Measurements from ENCODE around the gene HSDL2.

The HSDL2 gene

DNA sequence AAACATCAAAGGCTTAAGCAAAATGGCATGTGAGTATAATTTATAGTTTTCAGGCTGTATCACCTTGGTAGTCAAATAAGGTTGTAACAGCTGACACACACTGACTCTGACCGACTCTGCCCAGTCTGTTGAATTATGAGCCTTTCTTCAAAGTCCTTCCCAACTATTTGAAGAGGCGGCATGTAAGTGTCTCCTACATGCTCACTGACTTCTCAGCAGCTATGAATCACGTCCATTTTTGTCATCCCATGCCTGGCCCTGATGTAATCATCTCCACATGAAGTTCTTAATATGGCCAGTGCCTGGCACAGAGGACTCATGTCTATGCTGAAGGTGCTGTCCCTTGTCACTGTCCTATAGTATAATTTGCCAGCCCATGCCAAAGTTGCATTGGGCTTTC is 41.3 kb upstream of the HSDL2 start:
- H3K9me3 ChIP-seq (replicated peaks in 1 of 2; ENCODE audit: control insufficient read depth in 2 of 2, insufficient read depth in 1 of 2, low read depth in 1 of 2, low read length in 2 of 2) = no peaks in the 10 kb centered on the region
- H3K4ac ChIP-seq (ENCODE audit: low read length) = no peak overlapping the region
- WGBS, 2 donors (ENCODE audit: extremely low coverage in 2 of 2, insufficient read length in 2 of 2, insufficient replicate concordance in 1 of 2) = no CpG with 5 or more reads among the region's 3 CpGs
- no peak overlapping the region for H3K23ac ChIP-seq (ENCODE audit: low read depth, low read length, poor library complexity)
- no peak overlapping the region for H3K18ac ChIP-seq (ENCODE audit: low read length)
- H3K27ac ChIP-seq (replicated peaks; ENCODE audit: low read length) = no peak overlapping the region
- H2BK15ac ChIP-seq (ENCODE audit: low read length) = no peak overlapping the region
- no peak overlapping the region for H3K14ac ChIP-seq (ENCODE audit: low read length)
- H3K36me3 ChIP-seq (replicated peaks in 1 of 2; ENCODE audit: control insufficient read depth in 2 of 2, insufficient read depth in 2 of 2, low read length in 2 of 2) = no peaks in the 10 kb centered on the region
- no peak overlapping the region for H2BK5ac ChIP-seq (ENCODE audit: low read length)
- no peak overlapping the region for H3K4me2 ChIP-seq (ENCODE audit: insufficient read depth, low read length, poor library complexity, severe bottlenecking)
- no peaks in the 10 kb centered on the region for H3K27me3 ChIP-seq (ENCODE audit: control insufficient read depth in 3 of 3, insufficient read depth in 3 of 3, low read depth in 1 of 3, low read length in 3 of 3)
- DNase-seq (ENCODE audit: low spot score) = no peak
- H2BK12ac ChIP-seq (ENCODE audit: low read length) = no peak overlapping the region
- no peak overlapping the region for H2AK5ac ChIP-seq (ENCODE audit: low read depth, low read length)
- no peak overlapping the region for H3K4me3 ChIP-seq (ENCODE audit: low read length in 2 of 2)
- H3K79me1 ChIP-seq (ENCODE audit: low read depth, low read length) = no peaks in the 10 kb centered on the region
- H3K4me1 ChIP-seq (ENCODE audit: control insufficient read depth in 2 of 2, insufficient read depth in 1 of 2, low read depth in 1 of 2, low read length in 2 of 2) = peaks cover 0 to 1% of the 10 kb centered on the region in 2 donors
- no peak overlapping the region for H2BK120ac ChIP-seq (ENCODE audit: low read depth, low read length)
- no peak overlapping the region for H4K8ac ChIP-seq (ENCODE audit: low read depth, low read length)
- no peak overlapping the region for H3K9ac ChIP-seq (ENCODE audit: low read depth, low read length, poor library complexity)
- H2AFZ ChIP-seq (ENCODE audit: low read length) = no peak overlapping the region
- no peak overlapping the region for H4K91ac ChIP-seq (ENCODE audit: low read depth, low read length, poor library complexity)

GRCh38 chr9:112339886-112340285 is 40.0 kb upstream of the HSDL2 start:
- H3K27me3 ChIP-seq (ENCODE audit: control insufficient read depth in 3 of 3, insufficient read depth in 3 of 3, low read depth in 1 of 3, low read length in 3 of 3) = no peaks in the 10 kb centered on the region
- H3K36me3 ChIP-seq (replicated peaks in 1 of 2; ENCODE audit: control insufficient read depth in 2 of 2, insufficient read depth in 2 of 2, low read length in 2 of 2) = no peaks in the 10 kb centered on the region
- no peak overlapping the region for H4K91ac ChIP-seq (ENCODE audit: low read depth, low read length, poor library complexity)
- H3K9me3 ChIP-seq (replicated peaks in 1 of 2; ENCODE audit: control insufficient read depth in 2 of 2, insufficient read depth in 1 of 2, low read depth in 1 of 2, low read length in 2 of 2) = no peaks in the 10 kb centered on the region
- H3K14ac ChIP-seq (ENCODE audit: low read length) = no peak overlapping the region
- no peak overlapping the region for H4K8ac ChIP-seq (ENCODE audit: low read depth, low read length)
- H3K4ac ChIP-seq (ENCODE audit: low read length) = no peak overlapping the region
- H3K79me1 ChIP-seq (ENCODE audit: low read depth, low read length) = no peaks in the 10 kb centered on the region
- H3K27ac ChIP-seq (replicated peaks; ENCODE audit: low read length) = no peak overlapping the region
- no peak overlapping the region for H3K4me3 ChIP-seq (ENCODE audit: low read length in 2 of 2)
- H2BK12ac ChIP-seq (ENCODE audit: low read length) = no peak overlapping the region
- no peak overlapping the region for H3K9ac ChIP-seq (ENCODE audit: low read depth, low read length, poor library complexity)
- no peak overlapping the region for H2BK5ac ChIP-seq (ENCODE audit: low read length)
- no peak overlapping the region for H2AK5ac ChIP-seq (ENCODE audit: low read depth, low read length)
- DNase-seq (ENCODE audit: low spot score) = no peak
- WGBS, 2 donors (ENCODE audit: extremely low coverage in 2 of 2, insufficient read length in 2 of 2, insufficient replicate concordance in 1 of 2) = no CpG with 5 or more reads among the region's 3 CpGs
- H3K23ac ChIP-seq (ENCODE audit: low read depth, low read length, poor library complexity) = no peak overlapping the region
- no peak overlapping the region for H3K18ac ChIP-seq (ENCODE audit: low read length)
- H3K4me2 ChIP-seq (ENCODE audit: insufficient read depth, low read length, poor library complexity, severe bottlenecking) = no peak overlapping the region
- no peaks in the 10 kb centered on the region for H3K4me1 ChIP-seq (ENCODE audit: control insufficient read depth in 2 of 2, insufficient read depth in 1 of 2, low read depth in 1 of 2, low read length in 2 of 2)
- no peak overlapping the region for H2AFZ ChIP-seq (ENCODE audit: low read length)
- H2BK15ac ChIP-seq (ENCODE audit: low read length) = no peak overlapping the region
- H2BK120ac ChIP-seq (ENCODE audit: low read depth, low read length) = no peak overlapping the region

DNA sequence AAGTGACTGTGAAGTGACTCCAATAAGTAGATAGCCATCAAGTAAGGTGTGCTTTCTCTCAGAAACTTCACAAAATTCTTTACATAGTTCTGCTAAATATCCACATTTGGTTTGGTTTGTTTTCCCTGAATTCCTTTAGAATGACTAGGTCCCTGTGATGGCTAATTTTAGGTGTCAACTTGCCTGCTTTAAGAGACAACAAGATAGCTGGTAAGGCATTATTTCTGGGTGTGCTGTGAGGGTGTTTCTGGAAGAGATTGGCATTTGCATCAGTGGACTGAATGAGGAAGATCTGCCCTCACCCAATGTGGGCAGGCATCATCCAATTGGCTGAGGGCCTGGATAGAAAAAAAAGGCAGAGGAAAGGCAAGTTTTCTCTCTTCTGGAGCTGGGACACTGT is 38.2 kb upstream of the HSDL2 start:
- H2AFZ ChIP-seq (ENCODE audit: low read length) = peak overlapping the region; percentile 1
- no peak overlapping the region for H2BK120ac ChIP-seq (ENCODE audit: low read depth, low read length)
- no peak overlapping the region for H4K8ac ChIP-seq (ENCODE audit: low read depth, low read length)
- no peak overlapping the region for H3K18ac ChIP-seq (ENCODE audit: low read length)
- H3K27ac ChIP-seq (replicated peaks; ENCODE audit: low read length) = no peak overlapping the region
- H2BK12ac ChIP-seq (ENCODE audit: low read length) = no peak overlapping the region
- H3K4me1 ChIP-seq (ENCODE audit: control insufficient read depth in 2 of 2, insufficient read depth in 1 of 2, low read depth in 1 of 2, low read length in 2 of 2) = no peaks in the 10 kb centered on the region
- H3K79me1 ChIP-seq (ENCODE audit: low read depth, low read length) = no peaks in the 10 kb centered on the region
- no peak overlapping the region for H3K4me3 ChIP-seq (ENCODE audit: low read length in 2 of 2)
- no peak overlapping the region for H3K9ac ChIP-seq (ENCODE audit: low read depth, low read length, poor library complexity)
- no peak overlapping the region for H3K4me2 ChIP-seq (ENCODE audit: insufficient read depth, low read length, poor library complexity, severe bottlenecking)
- DNase-seq (ENCODE audit: low spot score) = no peak
- H3K23ac ChIP-seq (ENCODE audit: low read depth, low read length, poor library complexity) = no peak overlapping the region
- no peak overlapping the region for H2AK5ac ChIP-seq (ENCODE audit: low read depth, low read length)
- H2BK5ac ChIP-seq (ENCODE audit: low read length) = no peak overlapping the region
- H4K91ac ChIP-seq (ENCODE audit: low read depth, low read length, poor library complexity) = no peak overlapping the region
- no peak overlapping the region for H3K14ac ChIP-seq (ENCODE audit: low read length)
- no peaks in the 10 kb centered on the region for H3K27me3 ChIP-seq (ENCODE audit: control insufficient read depth in 3 of 3, insufficient read depth in 3 of 3, low read depth in 1 of 3, low read length in 3 of 3)
- no peak overlapping the region for H2BK15ac ChIP-seq (ENCODE audit: low read length)
- no peak overlapping the region for H3K4ac ChIP-seq (ENCODE audit: low read length)
- H3K36me3 ChIP-seq (replicated peaks in 1 of 2; ENCODE audit: control insufficient read depth in 2 of 2, insufficient read depth in 2 of 2, low read length in 2 of 2) = no peaks in the 10 kb centered on the region
- no peaks in the 10 kb centered on the region for H3K9me3 ChIP-seq (replicated peaks in 1 of 2; ENCODE audit: control insufficient read depth in 2 of 2, insufficient read depth in 1 of 2, low read depth in 1 of 2, low read length in 2 of 2)

DNA sequence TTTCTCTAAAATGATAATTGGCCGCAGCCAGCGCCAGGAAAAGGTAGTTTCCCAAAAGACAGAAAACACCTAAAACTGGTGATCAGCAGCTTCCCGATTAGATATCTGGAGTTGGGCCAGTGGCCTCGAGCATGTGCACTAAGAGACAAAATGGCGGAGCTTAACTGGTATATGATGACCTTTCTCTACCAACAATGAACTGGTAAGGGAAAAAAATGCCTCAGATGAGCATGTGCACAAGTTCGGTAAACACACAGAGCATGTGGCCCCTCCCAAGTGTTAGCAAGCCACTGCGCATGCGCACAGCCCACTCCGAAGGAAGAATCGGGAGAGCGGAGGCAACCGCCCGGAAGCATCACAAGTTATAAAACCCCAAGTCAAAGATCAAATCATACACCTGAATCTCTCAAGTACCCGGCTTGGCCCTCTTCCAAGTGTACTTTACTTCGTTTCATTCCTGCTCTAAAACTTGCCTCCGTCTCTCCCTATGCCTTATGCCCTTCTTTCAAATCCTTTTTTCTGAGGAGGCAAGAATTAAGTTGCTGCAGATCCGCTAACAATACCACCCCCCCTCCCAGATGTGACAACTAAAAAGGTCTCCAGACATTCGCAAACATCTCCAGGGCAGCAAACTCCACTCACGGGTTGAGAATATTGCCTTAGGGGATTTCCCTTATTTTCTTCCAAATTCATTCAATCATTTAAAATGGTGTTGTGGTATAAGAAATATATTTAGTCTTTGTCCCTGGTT is 31.5 kb upstream of the HSDL2 start:
- DNase-seq (ENCODE audit: low spot score) = no peak
- Histone ChIP-seq H3K79me1 (ENCODE audit: low read depth, low read length) (no peaks in the 10 kb centered on the region), H3K18ac (ENCODE audit: low read length) (no peak overlapping the region), H3K9ac (ENCODE audit: low read depth, low read length, poor library complexity) (no peak overlapping the region), H3K23ac (ENCODE audit: low read depth, low read length, poor library complexity) (no peak overlapping the region), H2AFZ (ENCODE audit: low read length) (peak overlapping the region; percentile 63), H3K4me3 (ENCODE audit: low read length in 2 of 2) (no peak overlapping the region), H3K4me2 (ENCODE audit: insufficient read depth, low read length, poor library complexity, severe bottlenecking) (no peak overlapping the region), H3K9me3 (replicated peaks in 1 of 2; ENCODE audit: control insufficient read depth in 2 of 2, insufficient read depth in 1 of 2, low read depth in 1 of 2, low read length in 2 of 2) (no peaks in the 10 kb centered on the region), H4K91ac (ENCODE audit: low read depth, low read length, poor library complexity) (no peak overlapping the region), H2BK120ac (ENCODE audit: low read depth, low read length) (no peak overlapping the region), H3K14ac (ENCODE audit: low read length) (no peak overlapping the region), H2AK5ac (ENCODE audit: low read depth, low read length) (no peak overlapping the region), H3K4ac (ENCODE audit: low read length) (no peak overlapping the region), H4K8ac (ENCODE audit: low read depth, low read length) (no peak overlapping the region), H3K4me1 (ENCODE audit: control insufficient read depth in 2 of 2, insufficient read depth in 1 of 2, low read depth in 1 of 2, low read length in 2 of 2) (no peaks in the 10 kb centered on the region), H3K36me3 (replicated peaks in 1 of 2; ENCODE audit: control insufficient read depth in 2 of 2, insufficient read depth in 2 of 2, low read length in 2 of 2) (no peaks in the 10 kb centered on the region), H3K27me3 (ENCODE audit: control insufficient read depth in 3 of 3, insufficient read depth in 3 of 3, low read depth in 1 of 3, low read length in 3 of 3) (no peaks in the 10 kb centered on the region), H3K27ac (replicated peaks; ENCODE audit: low read length) (no peak overlapping the region), H2BK15ac (ENCODE audit: low read length) (no peak overlapping the region), H2BK5ac (ENCODE audit: low read length) (no peak overlapping the region), H2BK12ac (ENCODE audit: low read length) (no peak overlapping the region)
- no CpG with 5 or more reads among the region's 19 CpGs for WGBS, 2 donors (ENCODE audit: extremely low coverage in 2 of 2, insufficient read length in 2 of 2, insufficient replicate concordance in 1 of 2)
